ENCODE measurements around the gene CPPED1.

DNA sequence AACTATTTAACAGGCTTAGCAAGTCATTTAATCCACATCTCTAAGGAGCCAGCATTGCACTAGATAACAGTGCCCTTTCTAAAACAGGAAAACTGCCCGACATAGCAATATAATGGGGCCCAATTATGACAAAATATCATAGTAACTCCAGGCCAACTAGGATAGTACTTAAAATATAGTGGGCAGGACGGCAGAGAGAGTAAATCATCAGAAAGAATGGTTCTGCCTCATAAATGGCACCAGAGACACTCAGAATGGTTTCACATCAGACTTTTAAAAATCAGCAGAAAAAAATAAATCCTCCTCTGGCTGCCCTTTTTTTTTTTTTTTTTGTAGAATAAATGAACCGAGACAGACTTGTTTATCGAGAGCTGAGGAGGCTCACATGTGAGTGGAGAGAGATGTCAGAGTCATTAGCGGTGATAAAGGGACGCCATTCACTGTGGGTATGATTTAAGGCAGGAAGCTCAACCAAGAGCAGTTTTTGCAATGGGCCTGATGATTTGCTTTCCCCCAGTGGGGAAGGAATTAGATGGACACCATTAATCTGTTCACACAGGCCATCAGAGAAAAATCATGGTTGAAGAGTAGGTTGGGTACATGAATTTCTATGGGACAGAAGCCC is 62.6 kb downstream of the CPPED1 start:
- TF ChIP-seq, protein P1, sequence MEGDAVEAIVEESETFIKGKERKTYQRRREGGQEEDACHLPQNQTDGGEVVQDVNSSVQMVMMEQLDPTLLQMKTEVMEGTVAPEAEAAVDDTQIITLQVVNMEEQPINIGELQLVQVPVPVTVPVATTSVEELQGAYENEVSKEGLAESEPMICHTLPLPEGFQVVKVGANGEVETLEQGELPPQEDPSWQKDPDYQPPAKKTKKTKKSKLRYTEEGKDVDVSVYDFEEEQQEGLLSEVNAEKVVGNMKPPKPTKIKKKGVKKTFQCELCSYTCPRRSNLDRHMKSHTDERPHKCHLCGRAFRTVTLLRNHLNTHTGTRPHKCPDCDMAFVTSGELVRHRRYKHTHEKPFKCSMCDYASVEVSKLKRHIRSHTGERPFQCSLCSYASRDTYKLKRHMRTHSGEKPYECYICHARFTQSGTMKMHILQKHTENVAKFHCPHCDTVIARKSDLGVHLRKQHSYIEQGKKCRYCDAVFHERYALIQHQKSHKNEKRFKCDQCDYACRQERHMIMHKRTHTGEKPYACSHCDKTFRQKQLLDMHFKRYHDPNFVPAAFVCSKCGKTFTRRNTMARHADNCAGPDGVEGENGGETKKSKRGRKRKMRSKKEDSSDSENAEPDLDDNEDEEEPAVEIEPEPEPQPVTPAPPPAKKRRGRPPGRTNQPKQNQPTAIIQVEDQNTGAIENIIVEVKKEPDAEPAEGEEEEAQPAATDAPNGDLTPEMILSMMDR (conservative IDR thresholded peaks at IDR 0.05) = no peak
- TF ChIP-seq ZFX (IDR thresholded peaks at IDR 0.05) = no peak
